Measurements from ENCODE around the gene CCDC60.

Gene CCDC60

DNA sequence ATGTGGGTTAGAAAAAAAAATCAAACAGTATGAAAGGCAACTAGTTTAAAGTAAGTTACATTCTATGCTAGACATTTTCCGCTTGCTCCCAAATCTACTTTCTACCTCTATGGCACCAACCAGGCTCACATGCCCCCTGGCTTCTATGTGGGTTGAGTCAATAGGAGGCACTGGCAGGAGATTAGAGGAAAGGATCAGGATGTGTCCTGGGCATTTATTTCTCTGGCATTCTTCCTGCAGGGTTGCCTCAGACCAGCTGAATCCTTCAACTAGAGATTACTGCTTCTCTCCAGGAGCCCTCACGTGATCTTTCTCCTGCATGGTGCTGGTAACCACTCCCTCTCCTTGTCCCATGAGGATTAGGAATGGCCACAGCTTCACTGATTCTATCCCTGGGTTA, 14.9 kb upstream of the CCDC60 start:
- no peak for TF ChIP-seq ZNF114 (tag by site-specific recombination; IDR thresholded peaks at IDR 0.05)
- TF ChIP-seq ZNF624 (tag by site-specific recombination; IDR thresholded peaks at IDR 0.05): no peak
- TF ChIP-seq ZNF626 (tag by site-specific recombination; IDR thresholded peaks at IDR 0.05): no peak
- no peaks in the 10 kb centered on the region for H3K36me3 ChIP-seq (ENCODE audit: control insufficient read depth in 2 of 2, insufficient read depth in 1 of 2, low read length in 2 of 2)
- no peaks in the 10 kb centered on the region for H3K9me3 ChIP-seq (ENCODE audit: control insufficient read depth, insufficient read depth, low read depth, low read length)
- CTCF ChIA-PET: no interaction called here
- no peak overlapping the region for H3K4me3 ChIP-seq (ENCODE audit: low read depth, low read length)
- POLR2A ChIA-PET: no interaction called here
- H3K27ac ChIP-seq (ENCODE audit: extremely low read depth, low read depth, low read length): no peak overlapping the region
- no peaks in the 10 kb centered on the region for H3K4me1 ChIP-seq (ENCODE audit: control insufficient read depth, insufficient read depth, low read length)

GRCh38 chr12:119320678-119321077, 13.9 kb upstream of the CCDC60 start:
- TF ChIP-seq, protein P1, sequence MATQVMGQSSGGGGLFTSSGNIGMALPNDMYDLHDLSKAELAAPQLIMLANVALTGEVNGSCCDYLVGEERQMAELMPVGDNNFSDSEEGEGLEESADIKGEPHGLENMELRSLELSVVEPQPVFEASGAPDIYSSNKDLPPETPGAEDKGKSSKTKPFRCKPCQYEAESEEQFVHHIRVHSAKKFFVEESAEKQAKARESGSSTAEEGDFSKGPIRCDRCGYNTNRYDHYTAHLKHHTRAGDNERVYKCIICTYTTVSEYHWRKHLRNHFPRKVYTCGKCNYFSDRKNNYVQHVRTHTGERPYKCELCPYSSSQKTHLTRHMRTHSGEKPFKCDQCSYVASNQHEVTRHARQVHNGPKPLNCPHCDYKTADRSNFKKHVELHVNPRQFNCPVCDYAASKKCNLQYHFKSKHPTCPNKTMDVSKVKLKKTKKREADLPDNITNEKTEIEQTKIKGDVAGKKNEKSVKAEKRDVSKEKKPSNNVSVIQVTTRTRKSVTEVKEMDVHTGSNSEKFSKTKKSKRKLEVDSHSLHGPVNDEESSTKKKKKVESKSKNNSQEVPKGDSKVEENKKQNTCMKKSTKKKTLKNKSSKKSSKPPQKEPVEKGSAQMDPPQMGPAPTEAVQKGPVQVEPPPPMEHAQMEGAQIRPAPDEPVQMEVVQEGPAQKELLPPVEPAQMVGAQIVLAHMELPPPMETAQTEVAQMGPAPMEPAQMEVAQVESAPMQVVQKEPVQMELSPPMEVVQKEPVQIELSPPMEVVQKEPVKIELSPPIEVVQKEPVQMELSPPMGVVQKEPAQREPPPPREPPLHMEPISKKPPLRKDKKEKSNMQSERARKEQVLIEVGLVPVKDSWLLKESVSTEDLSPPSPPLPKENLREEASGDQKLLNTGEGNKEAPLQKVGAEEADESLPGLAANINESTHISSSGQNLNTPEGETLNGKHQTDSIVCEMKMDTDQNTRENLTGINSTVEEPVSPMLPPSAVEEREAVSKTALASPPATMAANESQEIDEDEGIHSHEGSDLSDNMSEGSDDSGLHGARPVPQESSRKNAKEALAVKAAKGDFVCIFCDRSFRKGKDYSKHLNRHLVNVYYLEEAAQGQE (tag by site-specific recombination; IDR thresholded peaks at IDR 0.05): no peak
- no peak for TF ChIP-seq MZF1 (tag by site-specific recombination; IDR thresholded peaks at IDR 0.05; ENCODE audit: borderline replicate concordance)
- TF ChIP-seq ZBTB20 (tag by site-specific recombination; IDR thresholded peaks at IDR 0.05): no peak
- no peak for TF ChIP-seq ZNF133 (tag by site-specific recombination; IDR thresholded peaks at IDR 0.05)
- TF ChIP-seq PRDM10 (tag by site-specific recombination; IDR thresholded peaks at IDR 0.05): no peak
- no peak for TF ChIP-seq ZNF138 (tag by site-specific recombination; IDR thresholded peaks at IDR 0.05; ENCODE audit: borderline replicate concordance)
- no peak for TF ChIP-seq EGR2 (tag by site-specific recombination; IDR thresholded peaks at IDR 0.05; ENCODE audit: low read depth)
- TF ChIP-seq ZNF560 (tag by site-specific recombination; IDR thresholded peaks at IDR 0.05; ENCODE audit: borderline replicate concordance): no peak
- no peak for TF ChIP-seq ZNF521 (tag by site-specific recombination; IDR thresholded peaks at IDR 0.05)
- no peak for TF ChIP-seq CTCF (tag by site-specific recombination; IDR thresholded peaks at IDR 0.05)
- TF ChIP-seq ZBTB17 (tag by site-specific recombination; IDR thresholded peaks at IDR 0.05): no peak
- no peak for TF ChIP-seq ZNF16 (tag by site-specific recombination; IDR thresholded peaks at IDR 0.05; ENCODE audit: low read depth)
- no peak for TF ChIP-seq ZFHX2 (tag by site-specific recombination; conservative IDR thresholded peaks at IDR 0.05)
- TF ChIP-seq GLIS1 (tag by site-specific recombination; IDR thresholded peaks at IDR 0.05): no peak
- no peak for TF ChIP-seq YY1 (tag by site-specific recombination; IDR thresholded peaks at IDR 0.05)
- no peak for TF ChIP-seq ZBTB44 (tag by site-specific recombination; IDR thresholded peaks at IDR 0.05)
- TF ChIP-seq ZNF645 (tag by site-specific recombination; IDR thresholded peaks at IDR 0.05): no peak
- no peak for TF ChIP-seq GLI4 (tag by site-specific recombination; IDR thresholded peaks at IDR 0.05)
- no peak for TF ChIP-seq ZNF791 (tag by site-specific recombination; IDR thresholded peaks at IDR 0.05)
- no peak for TF ChIP-seq ZNF830 (tag by site-specific recombination; IDR thresholded peaks at IDR 0.05; ENCODE audit: low read depth)
- Histone ChIP-seq H3K9me3 (ENCODE audit: control insufficient read depth, insufficient read depth, low read depth, low read length) (no peaks in the 10 kb centered on the region), H3K4me3 (ENCODE audit: low read depth, low read length) (no peak overlapping the region), H3K36me3 (ENCODE audit: control insufficient read depth in 2 of 2, insufficient read depth in 1 of 2, low read length in 2 of 2) (no peaks in the 10 kb centered on the region), H3K4me1 (ENCODE audit: control insufficient read depth, insufficient read depth, low read length) (no peaks in the 10 kb centered on the region), H3K27ac (ENCODE audit: extremely low read depth, low read depth, low read length) (no peak overlapping the region)
- CTCF ChIA-PET: no interaction called here
- POLR2A ChIA-PET: no interaction called here

All from HEK293 (cell line).